ENCODE measurements around the gene TJP1.
A peak's percentile ranks its signal among the peaks of the same experiment; 100 is the strongest.
"Not testable (repeated sequence)": the region's sequence is repeated elsewhere in the genome, so short reads cannot be mapped to it uniquely, and the experiment has no call there.

TJP1 gene

GRCh38 chr15:29749365-29750086 lies 72.7 kb downstream of the TJP1 start:
- DNase-seq, result no peak

- DNase-seq, result no peak
These were observed 74.3 kb downstream of the TJP1 start for GRCh38 chr15:29747837-29748417.

- no peak for DNase-seq
These were observed 78.8 kb downstream of the TJP1 start for GRCh38 chr15:29743475-29743874.

- peak; percentile 17 for DNase-seq
These were observed 81.5 kb downstream of the TJP1 start for GRCh38 chr15:29740692-29741311.

DNA sequence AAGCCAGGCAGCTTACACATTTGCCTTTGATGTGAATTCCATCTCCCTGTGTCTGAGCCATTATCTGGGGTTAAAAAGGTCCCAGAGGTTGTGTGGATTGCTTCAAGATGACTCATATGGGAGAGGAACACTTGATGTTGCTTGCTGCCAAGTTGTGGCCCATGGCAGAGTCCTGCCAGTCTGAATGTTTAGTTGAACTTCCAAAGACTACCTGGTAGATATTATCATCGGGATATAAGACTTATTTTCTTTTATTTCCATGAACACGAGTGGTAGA lies 85.6 kb downstream of the TJP1 start:
- DNase-seq, result no peak

DNA sequence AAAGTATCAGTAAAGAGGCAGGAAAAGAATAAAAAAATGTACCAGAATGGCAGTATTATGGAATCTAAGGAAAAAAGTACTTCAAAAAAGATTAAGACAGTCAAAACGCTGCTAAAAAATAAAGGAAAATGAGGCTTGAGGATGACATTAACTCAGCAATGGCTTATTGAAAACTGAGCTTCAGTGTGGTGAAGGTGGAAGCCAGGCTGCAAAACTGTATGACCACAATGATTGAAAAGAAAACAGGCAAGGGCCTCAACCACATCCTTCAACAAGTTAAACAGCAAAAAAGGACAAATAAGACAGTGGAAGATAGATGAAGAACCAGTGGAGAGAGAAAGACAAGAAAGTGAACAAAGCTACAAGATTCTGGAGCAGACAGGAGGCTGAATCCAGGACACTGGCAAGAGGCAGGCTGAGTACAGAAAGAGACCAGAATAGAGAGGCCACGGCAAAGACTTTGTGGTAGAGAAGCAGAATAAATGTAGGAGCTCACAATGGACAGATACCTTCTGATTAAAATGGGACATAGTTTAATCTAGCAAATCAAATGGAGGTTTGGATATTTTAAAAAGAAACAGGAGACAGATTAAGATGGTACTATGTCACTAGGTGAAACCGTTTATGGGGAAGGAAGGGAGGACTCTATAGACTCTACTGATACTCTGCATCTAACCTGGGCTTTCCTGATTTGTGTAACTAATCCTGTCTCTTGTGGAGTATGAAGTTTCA lies 86.1 kb downstream of the TJP1 start:
- DNase-seq, result peak; percentile 73

DNA sequence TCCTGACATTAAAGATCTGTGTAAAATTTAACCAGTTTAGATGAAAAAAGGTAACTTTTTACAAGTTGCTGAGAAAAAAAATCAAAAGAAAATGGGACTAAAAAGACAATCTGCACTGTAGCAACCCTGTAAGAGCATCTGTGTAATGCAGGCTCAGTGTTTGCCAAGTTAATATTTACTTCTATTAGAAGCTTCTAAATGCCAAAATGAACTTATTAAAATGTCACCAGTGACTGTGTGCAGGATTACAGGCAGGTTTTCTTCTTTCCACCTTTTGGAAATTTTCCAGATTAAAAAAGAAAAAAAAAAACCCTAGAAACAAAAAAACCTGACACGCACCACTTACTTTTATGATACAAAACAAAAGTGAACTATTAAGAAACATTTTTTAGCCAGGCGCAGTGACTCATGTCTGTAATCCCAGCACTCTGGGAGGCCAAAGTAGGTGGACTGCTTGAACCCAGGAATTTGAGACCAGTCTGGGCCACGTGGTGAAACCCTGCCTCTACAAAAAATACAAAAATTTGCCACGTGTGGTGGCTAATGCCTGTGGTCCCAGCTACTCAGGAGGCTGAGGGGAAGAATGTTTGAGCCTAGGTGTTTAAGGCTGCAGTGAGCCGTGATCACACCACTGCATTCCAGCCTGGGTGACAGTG lies 87.2 kb downstream of the TJP1 start:
- DNase-seq, result peak; percentile 32

DNA sequence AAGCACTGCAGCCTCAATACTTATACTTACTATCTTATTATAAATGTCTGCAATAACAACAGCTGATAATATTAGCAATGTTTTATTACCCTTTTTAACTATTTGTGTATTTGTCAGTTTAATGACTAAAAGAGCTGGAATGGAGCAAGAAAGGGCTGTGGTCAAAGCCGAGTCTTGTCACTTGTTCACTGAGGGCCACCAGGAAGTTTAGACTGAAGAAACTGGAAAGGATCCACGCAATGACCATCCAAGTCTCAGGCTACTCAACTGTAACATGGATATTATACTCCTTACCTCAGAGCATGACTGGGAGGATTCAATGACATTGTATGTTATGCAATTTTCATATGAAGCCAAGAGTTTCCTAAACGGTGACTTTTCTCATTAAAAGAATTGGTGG lies 90.4 kb downstream of the TJP1 start:
- DNase-seq, result no peak

DNA sequence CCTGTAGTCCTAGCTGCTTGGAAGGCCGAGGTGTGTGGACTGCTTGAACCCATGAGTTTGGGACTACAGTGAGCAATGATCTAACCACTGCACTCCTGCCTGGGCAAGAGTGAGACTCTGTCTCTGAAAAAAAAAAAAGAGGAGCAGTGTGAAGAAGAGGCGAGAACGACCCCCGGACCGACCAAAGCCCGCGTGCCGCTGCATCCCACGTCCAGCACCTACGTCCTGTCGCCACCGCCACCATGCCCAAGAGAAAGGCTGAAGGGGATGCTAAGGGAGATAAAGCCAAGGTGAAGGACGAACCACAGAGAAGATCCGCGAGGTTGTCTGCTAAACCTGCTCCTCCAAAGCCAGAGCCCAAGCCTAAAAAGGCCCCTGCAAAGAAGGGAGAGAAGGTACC lies 91.8 kb downstream of the TJP1 start:
- DNase-seq, result not testable (repeated sequence)

DNA sequence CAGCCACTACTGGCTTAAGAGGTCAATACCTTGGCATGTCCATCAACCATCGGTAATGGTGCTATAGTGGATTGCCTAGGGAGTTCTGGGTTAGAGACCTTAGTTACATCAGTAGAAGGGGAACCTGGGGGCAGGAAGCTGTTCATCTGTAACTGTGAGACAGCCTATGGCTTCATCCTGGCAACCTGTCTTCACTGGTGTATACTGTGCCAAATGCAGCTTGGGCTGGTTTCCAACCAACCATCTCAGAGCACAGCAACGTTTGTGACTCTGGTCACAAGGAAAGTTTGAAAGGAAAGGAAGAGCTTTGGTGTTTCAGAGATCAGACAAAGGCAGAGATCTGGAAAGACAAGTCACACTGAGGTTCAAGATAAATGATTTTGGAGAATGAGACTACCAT lies 93.8 kb downstream of the TJP1 start:
- DNase-seq, result no peak

- no peak for DNase-seq
These were observed 94.4 kb downstream of the TJP1 start for GRCh38 chr15:29727871-29728270.

DNA sequence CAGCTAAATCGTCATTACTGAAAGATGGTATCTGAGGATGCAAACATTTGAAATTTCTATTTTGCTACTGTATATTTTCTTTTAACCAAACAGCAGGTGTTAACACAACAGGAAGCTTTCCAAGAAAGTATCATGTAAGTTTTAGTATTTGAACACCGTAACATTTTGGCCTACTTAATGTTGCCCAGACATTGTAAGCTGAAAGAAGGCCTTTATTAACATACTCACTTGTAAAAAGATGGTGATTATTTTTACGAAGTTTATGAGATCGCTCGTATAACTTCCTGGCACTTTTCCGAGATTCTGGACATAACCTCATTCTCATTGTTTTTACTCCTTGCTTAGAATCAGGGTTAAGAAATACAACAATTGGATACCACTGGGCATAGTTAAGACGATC lies 95.7 kb downstream of the TJP1 start:
- DNase-seq, result no peak

GRCh38 chr15:29724026-29724425 lies 98.2 kb downstream of the TJP1 start:
- no peak for DNase-seq

GRCh38 chr15:29713784-29714183 lies 108.5 kb downstream of the TJP1 start:
- DNase-seq, result no peak

GRCh38 chr15:29712149-29712885 lies 110.0 kb downstream of the TJP1 start:
- no peak for DNase-seq

DNA sequence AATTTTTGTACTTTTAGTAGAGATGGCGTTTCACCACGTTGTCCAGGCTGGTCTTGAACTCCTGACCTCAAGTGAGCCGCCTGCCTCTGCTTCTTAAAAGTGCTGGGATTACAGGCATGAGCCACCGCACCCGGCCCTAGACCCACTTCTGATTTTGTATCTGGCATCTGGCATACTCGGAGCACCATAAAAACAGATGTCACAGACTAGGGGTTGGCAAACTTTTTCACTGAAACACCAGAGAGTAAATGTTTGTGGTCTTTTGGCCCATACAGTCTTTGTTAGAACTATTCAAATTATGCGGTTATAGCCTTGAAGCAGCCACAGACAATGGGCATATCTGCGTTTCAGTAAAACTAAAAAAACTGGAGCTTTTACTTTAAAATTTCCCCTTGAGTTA lies 110.7 kb downstream of the TJP1 start:
- DNase-seq, result no peak

DNA sequence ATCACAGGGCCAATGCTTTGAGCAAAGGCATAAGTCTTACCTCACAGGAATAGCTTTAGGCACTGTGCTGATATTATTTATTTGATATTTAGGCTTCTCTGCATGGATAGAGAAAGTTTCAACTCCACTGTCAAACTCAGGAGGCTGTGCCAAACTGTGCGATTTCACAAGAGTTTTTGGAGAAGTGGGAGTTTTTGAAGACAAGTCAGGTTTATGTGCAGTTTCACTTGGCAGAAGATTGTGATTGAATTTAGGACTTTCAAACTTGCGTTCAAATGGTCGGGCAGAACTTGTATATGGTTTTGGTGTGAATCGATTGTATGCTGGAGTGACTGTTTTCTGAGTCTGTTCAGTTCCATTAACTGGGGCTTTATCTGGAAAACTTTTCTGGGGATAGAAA lies 113.7 kb downstream of the TJP1 start:
- DNase-seq, result no peak

DNA sequence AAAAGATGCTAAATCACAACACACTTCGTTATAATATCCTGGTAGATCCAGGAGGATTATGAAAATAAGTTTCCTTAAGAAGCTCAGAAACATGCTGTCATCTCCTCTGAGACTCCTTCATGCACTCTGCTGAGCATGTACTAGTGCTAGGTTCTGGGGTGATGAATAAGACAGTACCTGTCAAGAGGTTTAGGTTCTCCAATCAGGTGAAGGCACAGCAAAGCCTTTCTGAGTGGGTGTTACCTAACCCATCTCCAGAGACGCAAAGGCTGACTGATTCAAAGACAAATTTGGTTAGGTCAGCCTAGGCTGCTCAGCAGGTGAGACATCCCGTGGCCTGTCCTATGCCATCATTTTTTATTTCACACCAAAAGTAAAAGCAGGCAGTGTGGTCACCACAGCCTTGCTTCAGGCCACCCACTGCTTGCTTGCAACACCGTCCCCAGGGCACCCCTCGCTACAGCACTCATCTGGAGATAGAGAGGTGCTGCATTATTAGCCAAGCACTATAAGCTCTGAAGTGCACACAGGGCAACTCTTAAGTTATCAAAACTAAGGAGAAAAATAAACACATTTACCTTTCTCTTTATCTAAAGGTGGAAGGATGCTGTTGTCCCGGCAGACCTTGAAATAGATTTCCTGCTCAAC lies 117.2 kb downstream of the TJP1 start:
- DNase-seq, result no peak

DNA sequence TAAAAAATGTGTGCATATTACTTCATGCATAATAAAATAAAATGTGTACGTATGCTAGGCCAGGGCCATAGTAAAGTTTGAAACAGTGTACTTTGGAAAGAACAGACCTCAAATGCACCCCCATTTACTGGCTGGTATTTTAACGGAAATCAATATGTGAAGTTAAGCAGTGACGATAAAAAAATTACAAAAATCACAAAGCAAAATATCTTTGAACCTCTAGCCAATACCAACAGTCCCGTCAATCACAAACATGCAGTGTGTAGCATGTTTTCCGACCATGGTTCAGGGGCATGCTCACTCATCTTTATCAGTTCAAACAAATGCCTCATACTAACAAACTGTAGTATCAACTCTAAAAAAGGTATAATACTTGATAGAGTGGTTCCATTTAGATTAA lies 121.1 kb downstream of the TJP1 start:
- no peak for DNase-seq

- no peak for DNase-seq
These were observed 122.0 kb downstream of the TJP1 start for GRCh38 chr15:29700296-29700695.

DNA sequence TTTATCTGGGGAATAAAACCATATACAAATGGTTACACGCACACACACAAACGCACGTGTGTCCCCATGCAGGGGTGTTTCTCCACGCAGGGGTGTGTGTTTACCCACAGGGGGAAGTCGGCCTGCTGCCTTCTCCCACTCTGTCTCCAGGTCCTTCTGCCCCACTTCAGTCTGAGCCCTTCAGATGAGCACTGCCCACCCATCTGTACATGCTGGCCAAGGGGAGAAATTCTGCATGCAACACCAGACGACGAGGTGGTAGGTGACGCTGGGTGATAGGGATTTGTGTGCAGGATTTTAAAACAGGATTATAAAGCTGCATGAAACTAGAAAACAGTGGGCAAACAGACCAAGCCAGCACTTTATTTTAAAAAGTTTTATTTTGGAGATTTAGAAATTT lies 122.5 kb downstream of the TJP1 start:
- no peak for DNase-seq

- DNase-seq, result no peak
These were observed 124.1 kb downstream of the TJP1 start for GRCh38 chr15:29698030-29698701.
